DMS53 treated with DMSO at 0.1 percent for 48 hours (cell line): ENCODE measurements around the gene ENO2.

Experiments
- DNase-seq: peaks from one replicate; lab custom pipeline; 2025; ENCODE audit not compliant: unreplicated experiment; lab: John Stamatoyannopoulos, UW

The ENO2 gene

DNA sequence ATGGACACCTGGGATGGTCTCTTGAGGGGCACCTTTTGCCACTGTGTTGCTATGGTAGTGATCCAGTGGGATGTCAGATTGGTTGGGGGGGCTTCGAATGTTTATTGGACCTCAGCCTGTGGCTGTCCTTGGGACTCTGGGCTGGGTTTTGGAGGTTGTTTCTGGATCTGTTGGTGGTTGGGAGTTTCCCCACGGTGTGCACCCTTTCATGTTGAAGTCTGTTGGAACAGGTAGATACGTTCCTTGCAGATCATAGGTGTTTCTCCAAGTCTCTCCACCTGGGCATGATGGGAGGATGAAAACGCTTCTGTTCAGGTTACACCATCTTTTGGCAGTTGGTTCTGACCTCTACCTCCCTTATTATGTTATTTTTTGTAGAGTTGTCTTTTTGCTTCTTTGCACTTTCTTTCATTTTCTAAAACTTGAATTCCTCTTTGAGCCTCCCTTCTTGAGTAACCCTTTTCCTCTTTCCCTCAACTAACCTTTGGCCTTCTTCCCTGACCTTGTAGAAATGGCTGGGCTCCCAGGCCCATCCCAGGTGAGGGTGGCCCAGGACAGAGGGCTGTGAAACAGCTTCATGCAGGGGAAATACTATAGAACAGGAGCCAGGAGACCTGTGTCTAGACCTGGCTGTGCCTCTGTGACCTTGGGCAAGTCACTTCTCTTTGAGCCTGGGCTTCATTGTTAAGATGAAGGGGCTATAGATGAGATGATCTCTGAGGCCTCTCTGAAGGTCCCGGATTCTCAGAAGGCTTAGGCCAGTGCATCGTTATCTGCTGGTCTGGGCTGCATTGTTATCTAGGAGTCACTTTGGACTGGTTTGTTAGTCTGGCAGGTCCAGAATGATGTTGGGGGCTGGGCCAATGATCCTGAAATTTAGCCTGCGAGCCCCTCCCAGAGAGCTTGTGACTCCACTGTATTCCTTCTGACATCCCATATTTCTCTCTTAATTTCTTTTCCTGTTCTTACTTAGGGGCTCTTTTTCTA lies 15.4 kb downstream of the ENO2 start:
- DNase-seq: no peak

DNA sequence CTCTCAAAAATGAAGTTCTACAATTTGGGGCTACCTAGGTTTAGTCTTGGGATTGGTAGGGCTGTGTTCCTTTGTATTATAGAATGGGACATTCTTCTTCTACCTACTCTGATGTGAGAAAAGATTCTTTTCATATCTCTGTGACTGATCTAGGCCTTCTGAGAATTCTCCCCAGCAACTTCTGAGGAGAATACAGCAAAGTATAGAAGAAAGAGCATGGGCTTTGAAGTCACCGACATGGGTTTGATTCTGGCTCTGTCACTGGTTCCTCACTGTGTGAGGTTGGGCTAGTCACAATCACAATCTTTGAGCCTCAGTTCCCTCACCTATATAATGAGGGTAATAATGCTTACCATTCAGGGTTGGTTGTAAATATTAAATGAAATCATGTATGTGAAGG lies 18.4 kb downstream of the ENO2 start:
- no peak for DNase-seq

DNA sequence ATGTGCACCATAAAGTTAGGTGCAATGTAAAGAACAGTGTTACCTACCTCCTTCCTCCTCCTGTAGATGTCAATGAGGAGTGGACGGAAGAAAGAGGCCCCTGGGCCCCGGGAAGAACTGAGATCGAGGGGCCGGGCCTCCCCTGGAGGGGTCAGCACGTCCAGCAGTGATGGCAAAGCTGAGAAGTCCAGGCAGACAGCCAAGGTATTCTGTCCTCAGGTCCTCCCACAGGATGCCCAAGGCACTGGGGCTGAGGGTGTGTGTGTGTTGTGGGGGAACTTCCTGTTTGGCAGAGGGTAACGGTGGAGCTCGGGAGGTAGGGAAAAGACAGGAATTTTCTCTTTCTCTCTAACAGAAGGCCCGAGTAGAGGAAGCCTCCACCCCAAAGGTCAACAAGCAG lies 19.7 kb downstream of the ENO2 start:
- no peak for DNase-seq

DNA sequence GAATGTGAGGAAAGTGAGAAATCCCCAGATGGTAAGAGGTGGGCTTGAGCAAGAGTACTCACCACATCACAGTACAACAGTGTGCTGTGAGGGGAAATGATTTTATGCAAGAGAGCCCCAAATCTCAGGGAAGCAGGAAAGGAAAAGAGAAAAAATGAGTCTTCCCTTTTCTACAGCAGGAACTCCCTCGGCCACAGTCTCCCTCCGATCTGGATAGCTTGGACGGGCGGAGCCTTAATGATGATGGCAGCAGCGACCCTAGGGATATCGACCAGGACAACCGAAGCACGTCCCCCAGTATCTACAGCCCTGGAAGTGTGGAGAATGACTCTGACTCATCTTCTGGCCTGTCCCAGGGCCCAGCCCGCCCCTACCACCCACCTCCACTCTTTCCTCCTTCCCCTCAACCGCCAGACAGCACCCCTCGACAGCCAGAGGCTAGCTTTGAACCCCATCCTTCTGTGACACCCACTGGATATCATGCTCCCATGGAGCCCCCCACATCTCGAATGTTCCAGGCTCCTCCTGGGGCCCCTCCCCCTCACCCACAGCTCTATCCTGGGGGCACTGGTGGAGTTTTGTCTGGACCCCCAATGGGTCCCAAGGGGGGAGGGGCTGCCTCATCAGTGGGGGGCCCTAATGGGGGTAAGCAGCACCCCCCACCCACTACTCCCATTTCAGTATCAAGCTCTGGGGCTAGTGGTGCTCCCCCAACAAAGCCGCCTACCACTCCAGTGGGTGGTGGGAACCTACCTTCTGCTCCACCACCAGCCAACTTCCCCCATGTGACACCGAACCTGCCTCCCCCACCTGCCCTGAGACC lies 21.2 kb downstream of the ENO2 start:
- DNase-seq: no peak

DNA sequence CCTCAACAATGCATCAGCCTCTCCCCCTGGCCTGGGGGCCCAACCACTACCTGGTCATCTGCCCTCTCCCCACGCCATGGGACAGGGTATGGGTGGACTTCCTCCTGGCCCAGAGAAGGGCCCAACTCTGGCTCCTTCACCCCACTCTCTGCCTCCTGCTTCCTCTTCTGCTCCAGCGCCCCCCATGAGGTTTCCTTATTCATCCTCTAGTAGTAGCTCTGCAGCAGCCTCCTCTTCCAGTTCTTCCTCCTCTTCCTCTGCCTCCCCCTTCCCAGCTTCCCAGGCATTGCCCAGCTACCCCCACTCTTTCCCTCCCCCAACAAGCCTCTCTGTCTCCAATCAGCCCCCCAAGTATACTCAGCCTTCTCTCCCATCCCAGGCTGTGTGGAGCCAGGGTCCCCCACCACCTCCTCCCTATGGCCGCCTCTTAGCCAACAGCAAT lies 21.8 kb downstream of the ENO2 start:
- no peak for DNase-seq

DNA sequence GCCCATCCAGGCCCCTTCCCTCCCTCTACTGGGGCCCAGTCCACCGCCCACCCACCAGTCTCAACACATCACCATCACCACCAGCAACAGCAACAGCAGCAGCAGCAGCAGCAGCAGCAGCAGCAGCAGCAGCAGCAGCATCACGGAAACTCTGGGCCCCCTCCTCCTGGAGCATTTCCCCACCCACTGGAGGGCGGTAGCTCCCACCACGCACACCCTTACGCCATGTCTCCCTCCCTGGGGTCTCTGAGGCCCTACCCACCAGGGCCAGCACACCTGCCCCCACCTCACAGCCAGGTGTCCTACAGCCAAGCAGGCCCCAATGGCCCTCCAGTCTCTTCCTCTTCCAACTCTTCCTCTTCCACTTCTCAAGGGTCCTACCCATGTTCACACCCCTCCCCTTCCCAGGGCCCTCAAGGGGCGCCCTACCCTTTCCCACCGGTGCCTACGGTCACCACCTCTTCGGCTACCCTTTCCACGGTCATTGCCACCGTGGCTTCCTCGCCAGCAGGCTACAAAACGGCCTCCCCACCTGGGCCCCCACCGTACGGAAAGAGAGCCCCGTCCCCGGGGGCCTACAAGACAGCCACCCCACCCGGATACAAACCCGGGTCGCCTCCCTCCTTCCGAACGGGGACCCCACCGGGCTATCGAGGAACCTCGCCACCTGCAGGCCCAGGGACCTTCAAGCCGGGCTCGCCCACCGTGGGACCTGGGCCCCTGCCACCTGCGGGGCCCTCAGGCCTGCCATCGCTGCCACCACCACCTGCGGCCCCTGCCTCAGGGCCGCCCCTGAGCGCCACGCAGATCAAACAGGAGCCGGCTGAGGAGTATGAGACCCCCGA lies 22.5 kb downstream of the ENO2 start:
- DNase-seq: no peak

DNA sequence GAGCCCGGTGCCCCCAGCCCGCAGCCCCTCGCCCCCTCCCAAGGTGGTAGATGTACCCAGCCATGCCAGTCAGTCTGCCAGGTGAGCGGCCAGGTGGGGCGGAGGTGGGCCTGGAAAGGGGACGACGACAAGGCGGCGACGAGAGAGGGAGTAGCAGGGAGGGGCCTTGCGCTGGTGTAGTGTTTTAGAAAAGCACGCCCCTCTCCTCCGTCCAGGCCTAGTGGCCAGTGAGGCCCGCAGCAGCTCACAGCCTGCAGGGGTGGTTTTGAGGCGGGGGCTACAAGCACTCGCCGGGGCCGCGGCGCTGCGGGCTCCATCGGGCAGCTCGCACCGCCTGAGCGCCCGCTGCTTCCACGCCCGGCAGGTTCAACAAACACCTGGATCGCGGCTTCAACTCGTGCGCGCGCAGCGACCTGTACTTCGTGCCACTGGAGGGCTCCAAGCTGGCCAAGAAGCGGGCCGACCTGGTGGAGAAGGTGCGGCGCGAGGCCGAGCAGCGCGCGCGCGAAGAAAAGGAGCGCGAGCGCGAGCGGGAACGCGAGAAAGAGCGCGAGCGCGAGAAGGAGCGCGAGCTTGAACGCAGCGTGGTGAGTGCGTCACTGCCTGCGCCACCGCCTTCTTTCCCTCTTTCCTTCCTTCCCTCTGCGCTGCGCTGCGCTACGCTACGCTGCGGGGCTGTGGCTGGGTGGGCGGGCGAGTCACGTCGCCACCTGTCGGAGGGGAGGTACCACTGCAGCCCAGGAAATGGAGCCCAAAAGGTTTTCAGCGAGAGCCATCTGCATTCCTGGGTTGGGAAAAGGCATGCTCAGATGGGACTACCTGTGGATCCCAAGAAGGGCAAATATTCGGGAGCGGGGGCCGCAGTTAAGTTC lies 23.3 kb downstream of the ENO2 start:
- peak; percentile 99 for DNase-seq

DNA sequence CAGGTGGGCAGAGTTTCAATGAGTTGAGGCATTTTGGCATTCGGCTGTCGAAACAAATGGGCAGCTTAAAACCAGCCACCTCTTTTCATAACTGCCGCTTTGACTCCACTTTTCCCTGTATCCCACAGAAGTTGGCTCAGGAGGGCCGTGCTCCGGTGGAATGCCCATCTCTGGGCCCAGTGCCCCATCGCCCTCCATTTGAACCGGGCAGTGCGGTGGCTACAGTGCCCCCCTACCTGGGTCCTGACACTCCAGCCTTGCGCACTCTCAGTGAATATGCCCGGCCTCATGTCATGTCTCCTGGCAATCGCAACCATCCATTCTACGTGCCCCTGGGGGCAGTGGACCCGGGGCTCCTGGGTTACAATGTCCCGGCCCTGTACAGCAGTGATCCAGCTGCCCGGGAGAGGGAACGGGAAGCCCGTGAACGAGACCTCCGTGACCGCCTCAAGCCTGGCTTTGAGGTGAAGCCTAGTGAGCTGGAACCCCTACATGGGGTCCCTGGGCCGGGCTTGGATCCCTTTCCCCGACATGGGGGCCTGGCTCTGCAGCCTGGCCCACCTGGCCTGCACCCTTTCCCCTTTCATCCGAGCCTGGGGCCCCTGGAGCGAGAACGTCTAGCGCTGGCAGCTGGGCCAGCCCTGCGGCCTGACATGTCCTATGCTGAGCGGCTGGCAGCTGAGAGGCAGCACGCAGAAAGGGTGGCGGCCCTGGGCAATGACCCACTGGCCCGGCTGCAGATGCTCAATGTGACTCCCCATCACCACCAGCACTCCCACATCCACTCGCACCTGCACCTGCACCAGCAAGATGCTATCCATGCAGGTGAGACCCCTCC lies 24.2 kb downstream of the ENO2 start:
- DNase-seq: no peak

DNA sequence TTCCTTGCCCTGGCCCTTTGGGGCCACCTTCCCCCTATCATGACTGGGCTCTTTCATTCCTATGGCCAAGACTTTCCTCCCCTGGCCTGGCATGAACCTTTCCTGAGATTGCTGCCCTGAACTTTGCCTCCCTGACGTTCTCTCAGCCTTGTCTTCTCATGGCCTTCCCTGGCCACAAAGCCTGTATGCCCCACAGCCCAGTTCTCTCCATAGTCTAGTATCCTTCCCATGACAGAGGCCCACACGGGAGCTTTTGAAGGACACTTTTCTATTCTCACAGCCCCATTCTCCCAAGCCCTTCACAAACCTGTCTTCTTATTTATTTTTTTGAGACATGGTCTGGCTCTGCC lies 24.8 kb downstream of the ENO2 start:
- DNase-seq: no peak

DNA sequence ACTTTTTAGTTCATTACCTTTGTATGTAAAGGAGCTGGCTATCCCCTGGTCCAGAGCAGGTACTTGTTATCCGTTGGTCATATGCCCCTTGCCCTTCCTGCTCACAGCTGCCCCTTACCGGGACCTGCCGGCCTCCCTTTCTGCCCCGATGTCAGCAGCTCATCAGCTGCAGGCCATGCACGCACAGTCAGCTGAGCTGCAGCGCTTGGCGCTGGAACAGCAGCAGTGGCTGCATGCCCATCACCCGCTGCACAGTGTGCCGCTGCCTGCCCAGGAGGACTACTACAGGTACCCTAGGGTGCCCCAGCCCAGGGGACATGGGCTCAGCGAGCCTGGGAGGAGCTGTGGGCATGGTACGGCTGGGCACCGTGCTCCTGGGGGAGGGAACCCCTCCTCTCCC lies 26.9 kb downstream of the ENO2 start:
- DNase-seq: no peak

DNA sequence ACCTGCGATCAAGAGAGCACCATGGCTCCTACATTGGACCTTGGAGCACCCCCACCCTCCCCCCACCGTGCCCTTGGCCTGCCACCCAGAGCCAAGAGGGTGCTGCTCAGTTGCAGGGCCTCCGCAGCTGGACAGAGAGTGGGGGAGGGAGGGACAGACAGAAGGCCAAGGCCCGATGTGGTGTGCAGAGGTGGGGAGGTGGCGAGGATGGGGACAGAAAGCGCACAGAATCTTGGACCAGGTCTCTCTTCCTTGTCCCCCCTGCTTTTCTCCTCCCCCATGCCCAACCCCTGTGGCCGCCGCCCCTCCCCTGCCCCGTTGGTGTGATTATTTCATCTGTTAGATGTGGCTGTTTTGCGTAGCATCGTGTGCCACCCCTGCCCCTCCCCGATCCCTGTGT lies 27.4 kb downstream of the ENO2 start:
- no peak for DNase-seq

DNA sequence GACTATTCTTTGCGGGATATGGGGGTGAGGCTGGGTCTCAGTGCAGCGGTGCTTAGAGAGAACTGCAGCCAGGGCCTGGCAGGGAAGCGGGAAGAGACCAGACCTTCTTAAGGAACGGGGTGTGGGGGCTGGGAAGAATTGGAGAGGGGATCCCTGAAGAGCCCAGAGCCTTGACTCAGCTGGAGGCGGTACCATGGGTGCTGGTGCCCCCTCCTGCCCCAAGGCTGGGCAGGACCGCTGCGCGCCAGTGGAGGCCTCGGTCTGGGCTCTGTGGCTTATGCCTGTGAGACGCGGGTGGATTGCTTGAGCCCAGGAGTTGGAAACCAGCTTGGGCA lies 27.9 kb downstream of the ENO2 start:
- no peak for DNase-seq

DNA sequence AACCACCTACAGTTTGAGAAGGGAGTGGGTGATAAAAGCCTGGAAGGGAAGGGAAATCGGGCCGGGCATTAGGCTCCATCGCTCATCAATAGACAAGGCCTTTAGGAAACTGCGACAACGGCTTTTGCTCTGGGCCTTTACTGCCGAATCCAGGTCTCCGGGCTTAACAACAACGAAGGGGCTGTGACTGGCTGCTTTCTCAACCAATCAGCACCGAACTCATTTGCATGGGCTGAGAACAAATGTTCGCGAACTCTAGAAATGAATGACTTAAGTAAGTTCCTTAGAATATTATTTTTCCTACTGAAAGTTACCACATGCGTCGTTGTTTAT lies 29.0 kb downstream of the ENO2 start:
- DNase-seq: peak; percentile 98

DNA sequence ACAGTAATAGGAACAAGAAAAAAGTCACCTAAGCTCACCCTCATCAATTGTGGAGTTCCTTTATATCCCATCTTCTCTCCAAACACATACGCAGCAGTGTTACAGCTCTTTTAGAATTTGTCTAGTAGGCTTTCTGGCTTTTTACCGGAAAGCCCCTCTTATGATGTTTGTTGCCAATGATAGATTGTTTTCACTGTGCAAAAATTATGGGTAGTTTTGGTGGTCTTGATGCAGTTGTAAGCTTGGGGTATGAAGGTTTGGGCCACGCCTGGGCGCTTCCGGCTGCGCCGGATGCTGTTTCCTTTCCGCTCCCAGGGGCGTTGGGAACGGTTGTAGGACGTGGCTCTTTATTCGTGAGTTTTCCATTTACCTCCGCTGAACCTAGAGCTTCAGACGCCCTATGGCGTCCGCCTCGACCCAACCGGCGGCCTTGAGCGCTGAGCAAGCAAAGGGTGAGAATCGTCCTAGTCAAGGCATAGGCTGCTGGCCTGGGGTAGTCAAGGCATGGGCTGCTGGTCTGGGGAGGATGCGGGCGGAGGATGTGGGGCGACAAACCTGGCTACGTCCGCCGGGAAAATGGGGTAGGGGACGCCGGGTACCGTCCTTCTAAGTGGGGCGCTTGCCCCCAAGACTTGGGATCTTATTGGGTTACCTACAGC lies 29.5 kb downstream of the ENO2 start, which contains the start of the genes C12orf57 and RNU7-1:
TSS of gene C12orf57 (plus strand) at position 301 of the 659 bp plus-strand sequence. CDS start at position 401, 100 bp downstream.
TSS of gene RNU7-1 (plus strand) at position 95 of the 659 bp plus-strand sequence.
- DNase-seq: peak; percentile 98

DNA sequence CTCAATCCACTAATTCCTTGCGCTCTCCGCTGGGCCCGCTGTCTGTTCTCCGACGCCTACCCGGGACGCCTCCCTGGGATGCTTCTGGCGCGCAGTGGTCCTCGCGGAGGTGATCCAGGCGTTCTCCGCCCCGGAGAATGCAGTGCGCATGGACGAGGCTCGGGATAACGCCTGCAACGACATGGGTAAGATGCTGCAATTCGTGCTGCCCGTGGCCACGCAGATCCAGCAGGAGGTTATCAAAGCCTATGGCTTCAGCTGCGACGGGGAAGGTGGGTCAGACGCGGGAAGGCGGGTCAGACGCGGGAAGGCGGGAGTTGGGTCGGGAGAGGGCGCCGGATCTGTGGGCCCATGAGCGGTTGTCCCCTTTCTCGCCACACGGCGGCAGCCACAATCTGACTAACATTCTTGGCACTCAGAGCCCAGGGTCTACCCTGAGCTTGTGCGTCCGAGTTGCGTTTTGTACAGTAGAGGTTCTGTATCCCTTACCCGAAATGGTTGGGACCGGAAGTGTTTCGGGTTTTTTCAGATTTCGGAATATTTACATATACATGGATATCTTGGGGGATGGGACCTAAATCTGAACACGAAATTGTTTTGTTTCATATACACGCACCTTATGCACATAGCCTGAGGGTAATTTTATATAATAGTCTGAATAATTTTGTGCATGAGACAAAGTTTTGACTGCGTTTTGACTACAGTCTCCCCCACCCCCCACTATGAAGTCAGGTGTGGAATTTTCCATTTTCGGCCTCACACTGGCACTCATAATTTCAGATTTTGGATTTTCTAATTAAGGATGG lies 30.2 kb downstream of the ENO2 start:
- DNase-seq: peak; percentile 99

DNA sequence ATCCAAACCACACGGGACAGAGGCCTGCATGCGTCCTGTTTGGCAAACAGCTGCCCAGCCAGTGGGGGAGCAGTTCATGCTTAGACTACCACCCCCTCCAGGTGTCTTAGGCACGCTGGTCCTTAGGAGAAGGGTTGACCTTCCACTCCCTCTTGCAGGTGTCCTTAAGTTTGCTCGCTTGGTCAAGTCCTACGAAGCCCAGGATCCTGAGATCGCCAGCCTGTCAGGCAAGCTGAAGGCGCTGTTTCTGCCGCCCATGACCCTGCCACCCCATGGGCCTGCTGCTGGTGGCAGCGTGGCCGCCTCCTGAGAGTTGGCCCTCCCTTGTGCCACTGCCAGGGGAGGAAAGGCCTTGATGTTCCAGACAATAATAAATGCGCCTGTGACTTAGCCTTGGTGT lies 31.2 kb downstream of the ENO2 start:
- no peak for DNase-seq

DNA sequence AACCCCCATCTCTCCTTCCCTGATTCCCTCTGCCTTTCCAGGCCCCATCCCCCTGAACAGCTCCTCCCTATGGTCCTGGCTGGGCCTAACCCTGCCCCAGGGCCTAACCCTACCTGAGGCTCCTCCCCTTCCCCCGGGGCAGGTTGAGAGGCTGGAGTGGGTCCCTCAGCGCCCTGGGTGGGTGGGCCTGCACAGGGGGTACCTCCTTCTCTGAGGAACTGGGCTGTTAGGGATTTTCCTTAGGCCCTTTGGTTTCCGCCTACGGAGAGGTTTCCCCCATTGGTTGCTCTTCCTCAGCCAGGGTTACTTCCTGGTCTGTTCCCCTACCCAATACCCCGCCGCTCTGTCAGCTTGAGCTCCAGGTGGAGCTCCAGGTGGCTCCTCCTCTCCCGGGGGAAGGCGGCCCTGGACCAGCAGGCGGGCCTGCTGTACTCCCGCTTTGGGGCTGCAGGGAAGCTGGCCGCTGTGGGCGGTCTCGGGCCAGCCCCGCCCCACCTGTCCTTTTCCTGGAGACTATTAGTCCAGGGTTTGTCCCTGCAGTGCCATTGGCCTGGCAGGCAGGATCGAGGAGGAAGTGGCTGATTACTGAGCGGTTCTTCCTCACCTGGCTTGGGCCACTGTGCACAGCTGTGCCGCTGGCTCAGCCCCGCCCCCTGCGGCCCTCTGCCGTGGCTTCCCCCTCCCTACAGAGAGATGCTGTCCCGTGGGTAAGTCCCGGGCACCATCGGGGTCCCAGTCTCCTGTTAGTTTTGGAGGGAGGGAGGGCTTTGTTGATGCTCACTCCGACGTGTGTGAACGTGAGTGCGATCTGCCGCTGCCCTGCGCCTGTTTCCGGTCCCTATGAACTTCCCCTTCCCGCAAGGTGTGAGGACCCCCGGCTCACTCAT lies 31.9 kb downstream of the ENO2 start:
- peak; percentile 100 for DNase-seq
